Loucy (cell line): ENCODE measurements around the gene SYNGAP1.

ENCODE experiments used
- EZH2phosphoT487 ChIP-seq: fragments of 200-600 bp; IDR thresholded peaks from 2 replicates; pipeline ENCODE4 v1.6.1; 2018; ENCODE audit warnings: antibody characterized with exemption, mild to moderate bottlenecking, moderate library complexity, borderline replicate concordance
- TF ChIP-seq, protein P1 (sequence below): fragments of 200-600 bp; sonication (generic); conservative IDR thresholded peaks from 2 replicates; pipeline ENCODE4 v1.5.1; 2014; ENCODE audit warnings: mild to moderate bottlenecking, antibody characterized with exemption, low read length

DNA sequence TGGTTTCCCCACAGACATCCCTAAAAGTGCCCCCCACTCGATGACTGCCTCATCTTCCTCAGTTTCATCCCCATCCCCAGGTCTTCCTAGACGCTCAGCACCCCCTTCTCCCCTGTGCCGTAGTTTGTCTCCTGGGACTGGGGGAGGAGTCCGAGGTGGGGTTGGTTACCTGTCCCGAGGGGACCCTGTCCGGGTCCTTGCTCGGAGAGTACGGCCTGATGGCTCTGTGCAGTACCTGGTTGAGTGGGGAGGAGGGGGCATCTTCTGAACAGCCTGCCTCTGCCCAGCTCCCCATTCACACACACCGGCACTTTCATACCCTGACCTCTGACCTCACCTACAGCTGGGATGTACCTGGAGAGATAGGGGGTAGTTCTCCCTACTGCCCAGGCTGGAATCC lies 4.0 kb upstream of the SYNGAP1 start:
- TF ChIP-seq, protein P1, sequence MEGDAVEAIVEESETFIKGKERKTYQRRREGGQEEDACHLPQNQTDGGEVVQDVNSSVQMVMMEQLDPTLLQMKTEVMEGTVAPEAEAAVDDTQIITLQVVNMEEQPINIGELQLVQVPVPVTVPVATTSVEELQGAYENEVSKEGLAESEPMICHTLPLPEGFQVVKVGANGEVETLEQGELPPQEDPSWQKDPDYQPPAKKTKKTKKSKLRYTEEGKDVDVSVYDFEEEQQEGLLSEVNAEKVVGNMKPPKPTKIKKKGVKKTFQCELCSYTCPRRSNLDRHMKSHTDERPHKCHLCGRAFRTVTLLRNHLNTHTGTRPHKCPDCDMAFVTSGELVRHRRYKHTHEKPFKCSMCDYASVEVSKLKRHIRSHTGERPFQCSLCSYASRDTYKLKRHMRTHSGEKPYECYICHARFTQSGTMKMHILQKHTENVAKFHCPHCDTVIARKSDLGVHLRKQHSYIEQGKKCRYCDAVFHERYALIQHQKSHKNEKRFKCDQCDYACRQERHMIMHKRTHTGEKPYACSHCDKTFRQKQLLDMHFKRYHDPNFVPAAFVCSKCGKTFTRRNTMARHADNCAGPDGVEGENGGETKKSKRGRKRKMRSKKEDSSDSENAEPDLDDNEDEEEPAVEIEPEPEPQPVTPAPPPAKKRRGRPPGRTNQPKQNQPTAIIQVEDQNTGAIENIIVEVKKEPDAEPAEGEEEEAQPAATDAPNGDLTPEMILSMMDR = no peak
- TF ChIP-seq EZH2phosphoT487 = no peak
